ENCODE measurements around the gene BBOF1.

DNA sequence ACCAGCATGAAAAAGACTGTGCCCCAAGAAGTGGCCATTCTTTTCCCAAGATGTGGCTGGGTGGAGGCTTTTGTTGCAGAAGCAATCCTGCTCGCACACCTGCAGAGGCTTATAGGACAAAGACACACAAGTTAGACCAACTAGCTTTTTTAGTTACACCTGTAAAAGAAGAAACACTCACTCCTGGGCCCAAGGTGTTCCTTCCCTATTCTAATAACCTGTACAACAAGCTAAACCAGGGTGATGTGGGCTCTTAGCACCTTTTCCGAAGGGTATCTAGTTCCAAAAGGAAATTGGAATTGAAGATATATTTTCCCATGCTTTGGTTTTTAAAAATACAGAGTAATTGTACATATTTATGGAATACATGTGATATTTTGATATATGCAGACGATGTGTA lies 31.1 kb upstream of the BBOF1 start:
- TF ChIP-seq, protein P1, sequence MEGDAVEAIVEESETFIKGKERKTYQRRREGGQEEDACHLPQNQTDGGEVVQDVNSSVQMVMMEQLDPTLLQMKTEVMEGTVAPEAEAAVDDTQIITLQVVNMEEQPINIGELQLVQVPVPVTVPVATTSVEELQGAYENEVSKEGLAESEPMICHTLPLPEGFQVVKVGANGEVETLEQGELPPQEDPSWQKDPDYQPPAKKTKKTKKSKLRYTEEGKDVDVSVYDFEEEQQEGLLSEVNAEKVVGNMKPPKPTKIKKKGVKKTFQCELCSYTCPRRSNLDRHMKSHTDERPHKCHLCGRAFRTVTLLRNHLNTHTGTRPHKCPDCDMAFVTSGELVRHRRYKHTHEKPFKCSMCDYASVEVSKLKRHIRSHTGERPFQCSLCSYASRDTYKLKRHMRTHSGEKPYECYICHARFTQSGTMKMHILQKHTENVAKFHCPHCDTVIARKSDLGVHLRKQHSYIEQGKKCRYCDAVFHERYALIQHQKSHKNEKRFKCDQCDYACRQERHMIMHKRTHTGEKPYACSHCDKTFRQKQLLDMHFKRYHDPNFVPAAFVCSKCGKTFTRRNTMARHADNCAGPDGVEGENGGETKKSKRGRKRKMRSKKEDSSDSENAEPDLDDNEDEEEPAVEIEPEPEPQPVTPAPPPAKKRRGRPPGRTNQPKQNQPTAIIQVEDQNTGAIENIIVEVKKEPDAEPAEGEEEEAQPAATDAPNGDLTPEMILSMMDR (IDR thresholded peaks at IDR 0.05), result no peak
- no peak for TF ChIP-seq POLR2A (IDR thresholded peaks at IDR 0.05)
